SK-N-SH treated with all-trans-retinoic acid at 6 μM for 48 hours (cell line): ENCODE results near the gene PSMA3.

Source experiments
- CREB5 ChIP-seq: fragments of 250-450 bp; sonication (Bioruptor Pico); IDR thresholded peaks from 2 replicates; pipeline ENCODE4 v1.5.1; 2020; ENCODE audit warnings: low read depth, mild to moderate bottlenecking, moderate library complexity
- PATZ1 ChIP-seq: fragments of 250-450 bp; sonication (Bioruptor Pico); IDR thresholded peaks from 2 replicates; pipeline ENCODE4 v1.8.0; 2020; ENCODE audit warnings: mild to moderate bottlenecking, moderate library complexity, borderline replicate concordance
- ZFP30 ChIP-seq: fragments of 450-650 bp; formaldehyde crosslinking; IDR thresholded peaks from 2 replicates; pipeline ENCODE4 v1.5.0; 2022; ENCODE audit warnings: mild to moderate bottlenecking, moderate library complexity
- ZNF565 ChIP-seq: fragments of 450-650 bp; formaldehyde crosslinking; conservative IDR thresholded peaks from 2 replicates; pipeline ENCODE4 v1.5.0; 2020; ENCODE audit warnings: low read depth, mild to moderate bottlenecking, moderate library complexity

GRCh38 chr14:58239244-58240195 lies 5.1 kb upstream of the PSMA3 start:
- no peak for TF ChIP-seq PATZ1
- TF ChIP-seq CREB5 (CRISPR knock-in tag) = no peak
- no peak for TF ChIP-seq ZNF565
- no peak for TF ChIP-seq ZFP30
